ENCODE data around the gene RASL10A. TPM values are rescaled to one million over a fixed set of nuclear protein-coding genes. Genes with fewer than 3 reads are reported as not detected.

Gene RASL10A
- polyA plus RNA-seq, 3 donors, result 0.35 to 2.1 (median 0.50) TPM

- H3K4me3 Mint-ChIP-seq, result peak overlapping the region; percentile 84 to 88
- peaks cover under 1 to 8% of the 10 kb centered on the region in 2 donors for H3K36me3 ChIP-seq (replicated peaks in 1 of 2; ENCODE audit: control insufficient read depth in 1 of 2, insufficient read depth in 2 of 2, low read length in 2 of 2)
- 29% methylated on average over 5 of the region's 7 CpGs for WGBS (ENCODE audit: insufficient coverage)
- peaks cover 59% of the 10 kb centered on the region for H3K4me1 Mint-ChIP-seq
- peak overlapping the region in 1 of 3 experiments; percentile 94 for H3K4me3 ChIP-seq (replicated peaks in 1 of 3; ENCODE audit: low read depth in 2 of 3, low read length in 3 of 3)
- peak overlapping the region; percentile 92 for H2AFZ ChIP-seq (ENCODE audit: insufficient read depth, low read depth, low read length, poor library complexity, severe bottlenecking)
- no peaks in the 10 kb centered on the region for H3K9me3 ChIP-seq (replicated peaks in 1 of 2; ENCODE audit: control insufficient read depth in 1 of 2, insufficient read depth in 1 of 2, low read length in 2 of 2)
- peaks cover 0 to 3% (median 0%) of the 10 kb centered on the region in 7 donors for H3K9me3 Mint-ChIP-seq
- H3K27me3 ChIP-seq (ENCODE audit: control insufficient read depth in 2 of 2, insufficient read depth in 2 of 2, low read length in 2 of 2), result peaks cover 0 to 32% of the 10 kb centered on the region in 2 donors
- H3K79me2 ChIP-seq (ENCODE audit: insufficient read depth, low read length), result no peaks in the 10 kb centered on the region
- peaks cover 22 to 39% (median 30%) of the 10 kb centered on the region in 3 donors for H3K27me3 Mint-ChIP-seq (ENCODE audit: low read depth in 3 of 3)
- H3K36me3 Mint-ChIP-seq, result peaks cover 7 to 13% of the 10 kb centered on the region in 2 donors
- H4K20me1 ChIP-seq (ENCODE audit: insufficient read depth, low read length), result peaks cover 11% of the 10 kb centered on the region
- peak overlapping the region in 5 of 7 donors; percentile 63 to 87 (median 81) for H3K27ac Mint-ChIP-seq
- H3K27ac ChIP-seq (ENCODE audit: low read depth in 1 of 2, low read length in 2 of 2), result no peak overlapping the region
- H3K4me1 ChIP-seq (ENCODE audit: control insufficient read depth in 1 of 2, insufficient read depth in 2 of 2, low read length in 2 of 2), result peaks cover 43 to 73% of the 10 kb centered on the region in 2 donors
- TF ChIP-seq CTCF (IDR thresholded peaks at IDR 0.05), result no peak
- H3K9ac ChIP-seq (ENCODE audit: insufficient read depth, low read length, poor library complexity, severe bottlenecking), result no peak overlapping the region
- no peak for DNase-seq
- peak overlapping the region; percentile 94 for H3K4me2 ChIP-seq (replicated peaks; ENCODE audit: extremely low read depth, low read length, poor library complexity, severe bottlenecking)
- intact Hi-C loops (cut with micrococcal nuclease), result loop anchor here in 1 of 2 donors (5.0 kb wide), 1 partner anchor 34 kb away; no protein-coding TSS in a partner anchor
Measured at GRCh38 chr22:29305836-29306174, 9.7 kb downstream of the RASL10A start.

GRCh38 chr22:29302681-29303465 lies 12.6 kb downstream of the RASL10A start:
- Histone ChIP-seq H3K27ac (ENCODE audit: low read depth in 1 of 2, low read length in 2 of 2) (peak overlapping the region; percentile 22 to 29), H4K20me1 (ENCODE audit: insufficient read depth, low read length) (peaks cover 41% of the 10 kb centered on the region), H3K9ac (ENCODE audit: insufficient read depth, low read length, poor library complexity, severe bottlenecking) (no peak overlapping the region), H3K27me3 (ENCODE audit: control insufficient read depth in 2 of 2, insufficient read depth in 2 of 2, low read length in 2 of 2) (peaks cover 0 to 23% of the 10 kb centered on the region in 2 donors), H3K4me3 (replicated peaks in 1 of 3; ENCODE audit: low read depth in 2 of 3, low read length in 3 of 3) (no peak overlapping the region), H3K79me2 (ENCODE audit: insufficient read depth, low read length) (no peaks in the 10 kb centered on the region), H3K9me3 (replicated peaks in 1 of 2; ENCODE audit: control insufficient read depth in 1 of 2, insufficient read depth in 1 of 2, low read length in 2 of 2) (no peaks in the 10 kb centered on the region), H3K4me1 (ENCODE audit: control insufficient read depth in 1 of 2, insufficient read depth in 2 of 2, low read length in 2 of 2) (peaks cover 33 to 45% of the 10 kb centered on the region in 2 donors), H3K36me3 (replicated peaks in 1 of 2; ENCODE audit: control insufficient read depth in 1 of 2, insufficient read depth in 2 of 2, low read length in 2 of 2) (peaks cover 26 to 37% of the 10 kb centered on the region in 2 donors), H3K4me2 (replicated peaks; ENCODE audit: extremely low read depth, low read length, poor library complexity, severe bottlenecking) (no peak overlapping the region), H2AFZ (ENCODE audit: insufficient read depth, low read depth, low read length, poor library complexity, severe bottlenecking) (no peak overlapping the region)
- no peak for DNase-seq
- Mint-ChIP-seq H3K36me3 (peaks cover 35 to 38% of the 10 kb centered on the region in 2 donors), H3K4me1 (peaks cover 41% of the 10 kb centered on the region), H3K9me3 (peaks cover 0 to 8% (median 1%) of the 10 kb centered on the region in 7 donors), H3K4me3 (no peak overlapping the region), H3K27ac (peak overlapping the region in 6 of 7 donors; percentile 72 to 84 (median 78)), H3K27me3 (ENCODE audit: low read depth in 3 of 3) (peaks cover 22 to 30% (median 23%) of the 10 kb centered on the region in 3 donors)
- no peak for TF ChIP-seq CTCF (IDR thresholded peaks at IDR 0.05)
- WGBS (ENCODE audit: insufficient coverage), result 63% methylated on average over 10 of the region's 13 CpGs
- intact Hi-C loops (cut with micrococcal nuclease), result loop anchor here in 1 of 2 donors (5.0 kb wide), 1 partner anchor 36 kb away; the partner anchor contains the start of genes EWSR1 and RHBDD3
